CD4-positive, alpha-beta T cell treated with Interferon alpha-2 for 1 hour (primary cell): ENCODE measurements around the gene VPS35.
"Not testable (repeated sequence)": the region's sequence is repeated elsewhere in the genome, so short reads cannot be mapped to it uniquely, and the experiment has no call there.

ENCODE experiments used
- DNase-seq, 2 donors: peaks; one replicate each; pipeline ENCODE4 v3.0.0-alpha.2; 2020 to 2022

Gene VPS35

DNA sequence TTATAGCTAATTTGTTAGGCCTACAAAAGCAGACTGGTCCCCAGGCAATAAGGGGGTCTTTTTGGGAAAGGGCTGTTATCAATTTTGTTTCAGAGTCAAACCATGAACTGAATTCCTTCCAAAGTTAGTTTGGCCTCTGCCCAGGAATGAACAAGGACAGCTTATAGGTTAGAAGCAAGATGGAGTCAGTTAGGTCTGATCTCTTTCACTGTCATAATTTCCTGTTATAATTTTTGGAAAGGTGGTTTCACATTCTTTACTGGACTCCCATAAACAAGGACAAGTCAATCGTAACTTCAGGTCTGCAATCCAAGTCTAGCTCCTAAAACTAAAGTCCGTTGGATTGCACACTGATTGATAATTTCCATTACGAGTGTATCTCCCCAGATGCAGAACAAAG, 37.7 kb downstream of the VPS35 start:
- no peak for DNase-seq

GRCh38 chr16:46650254-46650623, 38.7 kb downstream of the VPS35 start:
- no peak for DNase-seq

- no peak for DNase-seq
These were observed 39.3 kb downstream of the VPS35 start for GRCh38 chr16:46649588-46650253.

DNA sequence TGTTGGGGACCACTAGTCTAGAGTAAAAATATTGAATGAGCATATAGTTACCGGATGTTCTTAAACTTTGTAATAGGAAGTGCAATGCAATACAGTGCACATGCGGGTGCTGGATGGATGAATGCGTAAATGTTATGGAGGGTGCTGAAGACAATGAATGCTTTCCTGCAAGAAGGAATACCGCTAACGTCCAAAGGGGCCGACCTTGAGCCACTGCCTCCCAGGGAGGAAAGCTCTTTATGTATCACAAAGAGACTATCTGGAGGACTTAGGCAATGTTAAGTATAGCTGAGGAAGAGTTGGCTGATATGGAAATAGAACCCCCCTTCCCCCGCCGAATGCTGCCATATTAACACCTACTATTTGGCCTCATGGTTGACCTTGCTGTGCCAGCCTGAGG, 40.3 kb downstream of the VPS35 start:
- DNase-seq = no peak

- no peak for DNase-seq
These were observed 49.7 kb downstream of the VPS35 start for GRCh38 chr16:46638947-46639925.

- no peak for DNase-seq
These were observed 55.9 kb downstream of the VPS35 start for GRCh38 chr16:46632778-46633733.

DNA sequence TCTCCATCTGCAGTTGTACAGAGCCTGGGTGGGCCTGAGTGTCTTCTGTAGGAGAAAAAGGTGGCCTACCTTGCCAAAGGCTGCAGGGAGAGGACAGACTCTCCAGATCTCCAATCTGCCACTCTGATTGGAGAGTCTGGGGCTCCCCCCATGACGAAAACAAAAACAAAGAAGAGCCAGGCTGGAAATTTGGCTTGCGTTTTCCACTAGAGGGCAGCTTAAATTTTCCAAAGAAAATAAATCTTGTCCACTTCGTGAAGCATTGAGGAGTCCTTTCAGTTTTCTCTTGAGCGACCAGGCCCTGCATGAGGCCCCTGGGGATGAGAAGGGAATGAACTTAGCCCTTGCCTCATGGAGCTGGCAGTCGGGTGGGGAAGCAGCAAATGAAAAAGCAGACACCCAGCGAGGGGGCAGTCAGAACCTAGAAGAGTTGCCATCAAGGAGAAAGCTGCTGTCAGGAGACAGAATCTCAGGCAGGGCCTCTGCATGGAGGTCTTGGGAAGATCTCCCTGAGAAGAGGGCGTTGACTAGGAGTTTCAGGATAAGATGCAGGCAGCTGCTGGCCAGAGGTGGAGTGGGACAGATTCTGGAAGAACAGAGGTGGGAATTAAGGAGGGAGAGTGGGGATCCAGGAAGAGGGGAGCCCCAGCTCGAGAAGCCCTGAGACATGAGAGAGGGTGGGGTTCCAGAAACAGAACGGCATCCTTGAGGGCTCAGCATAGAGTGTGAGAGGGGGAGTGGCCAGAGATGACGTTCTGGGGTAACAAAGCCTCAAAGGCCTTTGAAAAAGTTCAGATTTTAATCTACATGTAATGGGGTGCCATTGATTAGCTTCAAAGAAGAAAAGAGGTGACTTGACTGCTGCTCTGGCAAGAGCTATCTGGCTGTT, 59.4 kb downstream of the VPS35 start:
- no peak for DNase-seq

GRCh38 chr16:46627746-46628145, 61.2 kb downstream of the VPS35 start:
- no peak for DNase-seq

GRCh38 chr16:46626681-46627080, 62.3 kb downstream of the VPS35 start:
- not testable (repeated sequence) for DNase-seq

DNA sequence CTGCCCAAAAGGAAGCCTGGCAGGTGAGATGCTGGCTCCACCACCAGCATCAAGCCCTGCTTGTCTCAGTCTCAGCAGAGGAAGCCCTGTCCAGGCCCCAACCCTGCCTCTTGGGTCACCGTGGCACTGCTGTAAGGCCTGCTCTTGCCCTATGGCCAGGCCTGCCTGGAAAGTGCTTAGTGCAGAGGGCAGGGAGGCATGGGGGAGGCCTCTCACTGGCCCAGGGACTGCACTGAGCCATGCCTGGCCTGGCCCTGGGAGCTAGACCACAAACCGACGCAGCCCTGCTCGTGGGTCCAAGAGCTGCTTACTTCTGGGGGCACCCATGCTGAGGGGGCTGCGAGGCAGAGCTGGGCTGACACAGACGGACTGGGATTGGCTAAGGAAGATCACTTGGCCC, 64.1 kb downstream of the VPS35 start:
- DNase-seq = not testable (repeated sequence)

GRCh38 chr16:46623707-46624106, 65.3 kb downstream of the VPS35 start:
- DNase-seq = not testable (repeated sequence)

DNA sequence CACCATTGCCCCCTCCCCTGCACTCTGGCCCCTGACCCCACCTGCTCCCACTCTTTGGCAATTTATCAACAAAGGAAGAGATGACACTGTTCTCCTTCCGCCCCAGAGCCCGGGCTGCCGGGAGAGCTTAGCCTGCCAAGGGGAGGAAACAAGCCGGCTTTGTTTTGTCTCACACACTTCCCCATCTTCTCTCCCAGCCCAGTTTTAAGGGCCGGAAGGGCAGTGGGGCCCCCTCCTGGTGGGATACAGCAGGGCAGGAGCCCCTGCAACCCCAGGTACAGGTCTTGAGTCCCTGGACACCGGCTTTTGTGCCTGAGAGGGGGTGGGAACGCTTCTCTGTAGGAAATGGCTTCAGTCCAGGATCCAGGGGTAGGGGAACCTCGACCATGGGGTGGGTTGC, 65.7 kb downstream of the VPS35 start:
- DNase-seq = peak; percentile 13 to 31

DNA sequence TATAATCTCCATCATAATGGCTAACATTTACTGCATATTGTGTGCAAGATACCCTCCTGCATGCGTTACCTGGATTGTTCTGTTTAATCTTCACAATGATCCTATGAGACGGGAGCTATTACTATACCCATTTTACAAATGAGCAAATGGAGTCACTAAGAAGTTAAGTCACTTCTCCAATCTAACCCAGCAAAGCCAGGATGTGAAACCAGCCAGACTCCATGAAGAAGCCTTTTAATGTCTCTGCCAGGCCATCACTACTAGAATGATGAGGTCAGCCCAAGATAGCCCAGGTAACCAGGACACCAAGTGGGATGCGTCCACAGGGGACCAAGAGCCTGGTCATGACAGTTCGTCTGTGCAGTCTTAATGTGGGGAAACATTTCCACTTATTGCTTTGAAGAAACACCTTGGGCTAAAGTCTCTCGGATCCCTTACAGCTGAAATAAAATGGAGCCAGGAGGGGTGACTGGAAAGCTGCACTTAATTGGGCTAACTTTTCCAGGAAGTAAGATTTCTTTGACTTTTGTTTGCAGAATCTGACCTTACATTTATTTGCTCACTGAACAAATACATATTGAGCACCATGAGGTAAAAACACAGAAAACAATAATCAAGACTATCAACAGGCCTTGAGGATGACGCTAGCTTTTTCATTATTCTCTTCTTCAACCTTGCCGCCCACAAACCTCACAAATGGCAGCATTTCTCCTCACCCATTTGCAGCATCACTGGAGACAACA, 66.9 kb downstream of the VPS35 start:
- no peak for DNase-seq

GRCh38 chr16:46621006-46621933, 67.7 kb downstream of the VPS35 start, which contains the start of gene SHCBP1:
TSS of gene SHCBP1 (minus strand) at chr16:46621379. CDS start at chr16:46621359, 20 bp downstream.
- peak; percentile 66 to 73 for DNase-seq

DNA sequence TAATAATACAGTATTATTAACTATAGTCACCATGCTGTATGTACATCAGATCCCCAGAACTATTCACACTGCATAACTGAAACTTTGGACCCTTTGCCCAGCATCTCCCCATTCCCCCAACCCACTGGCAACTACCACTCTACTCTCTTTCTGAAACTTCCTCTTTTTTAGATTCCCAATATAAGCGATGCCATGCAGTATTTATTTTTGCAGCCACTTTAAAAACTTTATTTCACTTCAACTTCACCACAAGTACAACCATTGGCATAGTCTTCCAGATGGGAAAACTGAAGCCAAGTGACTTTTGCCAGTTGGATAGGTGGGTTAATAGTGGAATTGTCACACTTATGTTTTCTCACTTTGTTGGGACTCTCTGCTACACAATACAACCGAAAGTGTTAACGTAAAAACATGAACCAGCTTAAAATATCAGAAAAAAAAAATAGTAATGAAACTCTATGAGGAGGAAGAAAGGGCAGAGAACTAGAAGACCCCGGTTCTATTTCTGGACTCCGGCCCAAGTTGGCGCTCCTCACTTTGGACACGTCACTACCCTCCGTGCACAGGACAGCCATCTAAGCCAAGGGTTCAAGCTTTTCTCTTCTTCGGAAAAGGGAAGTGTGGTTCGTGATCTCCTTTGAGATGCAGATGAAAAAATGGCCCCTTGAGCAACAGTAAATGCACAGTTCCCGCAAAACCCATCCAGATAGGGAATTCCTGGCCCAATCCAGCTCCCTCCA, 68.5 kb downstream of the VPS35 start:
- DNase-seq = no peak

DNA sequence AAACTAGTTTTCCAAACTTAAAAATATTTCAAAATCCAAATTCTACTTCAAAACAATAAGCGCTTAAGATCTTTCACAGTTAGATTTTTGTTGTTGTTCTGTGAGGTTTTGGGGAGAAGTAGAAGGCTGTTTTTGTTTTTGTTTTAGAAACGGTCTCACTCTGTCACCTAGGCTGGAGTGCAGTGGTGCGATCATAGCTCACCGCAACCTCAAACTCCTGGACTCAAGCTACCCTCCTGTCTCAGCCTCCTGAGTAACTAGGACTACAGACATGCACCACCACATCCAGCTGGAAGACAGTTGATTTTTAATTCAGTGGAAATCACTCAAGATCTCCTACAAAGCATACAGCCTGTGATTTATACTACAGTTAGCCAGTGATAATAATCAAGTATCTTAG, 70.5 kb downstream of the VPS35 start:
- no peak for DNase-seq

- DNase-seq = no peak
These were observed 75.0 kb downstream of the VPS35 start for GRCh38 chr16:46614006-46614405.

GRCh38 chr16:46613352-46613751, 75.6 kb downstream of the VPS35 start:
- DNase-seq = no peak

- DNase-seq = peak in 1 of 2 donors; percentile 28
These were observed 76.9 kb downstream of the VPS35 start for GRCh38 chr16:46612121-46612520.
